ENCODE measurements around the gene BTNL2. TPM values are rescaled to one million over a fixed set of nuclear protein-coding genes. Genes with fewer than 3 reads are reported as not detected.

The BTNL2 gene
- total RNA-seq, 1 experiment from 2014 or later, result not detected

DNA sequence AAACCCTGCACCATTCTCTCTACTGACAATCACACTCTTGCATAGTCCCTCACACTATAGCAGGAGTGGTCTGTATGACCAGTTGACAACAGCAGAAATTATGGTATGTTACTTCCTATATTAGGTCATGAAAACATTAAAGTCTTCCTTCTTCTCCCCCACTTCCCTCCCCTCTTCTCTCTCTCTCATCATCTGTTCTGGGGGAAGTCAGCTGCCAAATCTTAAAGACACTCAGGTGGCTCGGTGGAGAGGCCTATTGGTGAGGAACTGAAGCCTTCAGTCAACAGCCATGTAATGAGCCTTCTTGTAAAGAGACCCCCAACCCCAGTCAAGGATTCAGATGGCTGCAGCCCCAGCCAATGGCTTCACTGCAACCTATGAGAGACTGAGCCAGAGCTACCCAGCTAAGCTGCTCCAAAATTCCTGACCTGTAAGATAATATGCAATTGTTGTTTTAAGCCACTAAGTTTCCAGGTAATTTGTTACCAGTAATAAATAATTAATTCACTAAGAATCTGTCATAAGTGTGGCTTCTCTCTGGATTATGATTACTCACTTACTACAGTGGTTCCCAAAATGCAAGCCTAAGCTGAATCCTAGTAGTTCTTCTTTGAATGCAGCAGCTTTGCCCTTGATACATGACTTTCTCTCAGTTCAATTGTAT is 24.1 kb downstream of the BTNL2 start:
- no peak for DNase-seq
- no peak overlapping the region for H3K56ac ChIP-seq (ENCODE audit: insufficient read length, low read depth, low read length)
- H4K20me1 ChIP-seq (ENCODE audit: control insufficient read depth, insufficient read depth, insufficient read length), result no peaks in the 10 kb centered on the region
- Mint-ChIP-seq H3K4me1 (no peaks in the 10 kb centered on the region), H3K36me3 (ENCODE audit: insufficient read depth in 1 of 3, low read depth in 3 of 3) (0 out of 7 replicates have a peak, but pooled peaks cover 0 to 2% (median 0%) of the 10 kb centered on the region in 3 experiments), H3K9me3 (peaks cover 4 to 12% of the 10 kb centered on the region in 2 experiments; a peak in 2 of 5 replicates), H3K4me3 (no peak overlapping the region), H3K27ac (no peak overlapping the region), H3K27me3 (ENCODE audit: low read depth) (no peaks in the 10 kb centered on the region; the same call in none of the 2 replicates)
- no peak overlapping the region for H4K91ac ChIP-seq (ENCODE audit: insufficient read length, low read depth, low read length)
- no peaks in the 10 kb centered on the region for H3K79me2 ChIP-seq (ENCODE audit: insufficient read depth, low read length)
- no peak overlapping the region for H3K9ac ChIP-seq (ENCODE audit: extremely low read depth, insufficient read length, low read length)
- H3K4me1 ChIP-seq (ENCODE audit: insufficient read depth, low read length), result no peaks in the 10 kb centered on the region
- H2AFZ ChIP-seq (ENCODE audit: low read length), result no peak overlapping the region
- H4K8ac ChIP-seq (replicated peaks; ENCODE audit: insufficient read length, low read depth, low read length), result no peak overlapping the region
- no peak overlapping the region for H2BK12ac ChIP-seq (ENCODE audit: insufficient read length, low read depth, low read length)
- H3K27me3 ChIP-seq (ENCODE audit: insufficient read depth, low read length), result no peaks in the 10 kb centered on the region
- H3K4ac ChIP-seq (ENCODE audit: low read depth, low read length), result no peak overlapping the region
- H2AK5ac ChIP-seq (ENCODE audit: insufficient read length, low read length), result no peak overlapping the region
- no peak overlapping the region for H3K18ac ChIP-seq (ENCODE audit: insufficient read length, low read depth, low read length)
- no peak overlapping the region for H3K27ac ChIP-seq (ENCODE audit: insufficient read length, low read depth, low read length)
- no peak overlapping the region for H4K5ac ChIP-seq (ENCODE audit: insufficient read length, low read depth, low read length)
- H3K14ac ChIP-seq (ENCODE audit: insufficient read depth, low read length), result no peak overlapping the region
- H3K9me3 ChIP-seq (ENCODE audit: control insufficient read depth, low read depth, low read length), result no peaks in the 10 kb centered on the region
- H2BK5ac ChIP-seq (ENCODE audit: insufficient read length, low read length), result no peak overlapping the region
- WGBS (ENCODE audit: extremely low coverage, insufficient read length, low lambda C conversion rate), result no CpG with 5 or more reads among the region's 1 CpG
- H3K79me1 ChIP-seq (ENCODE audit: insufficient read depth, low read depth, low read length, poor library complexity, severe bottlenecking), result no peaks in the 10 kb centered on the region
- TF ChIP-seq, protein P1, sequence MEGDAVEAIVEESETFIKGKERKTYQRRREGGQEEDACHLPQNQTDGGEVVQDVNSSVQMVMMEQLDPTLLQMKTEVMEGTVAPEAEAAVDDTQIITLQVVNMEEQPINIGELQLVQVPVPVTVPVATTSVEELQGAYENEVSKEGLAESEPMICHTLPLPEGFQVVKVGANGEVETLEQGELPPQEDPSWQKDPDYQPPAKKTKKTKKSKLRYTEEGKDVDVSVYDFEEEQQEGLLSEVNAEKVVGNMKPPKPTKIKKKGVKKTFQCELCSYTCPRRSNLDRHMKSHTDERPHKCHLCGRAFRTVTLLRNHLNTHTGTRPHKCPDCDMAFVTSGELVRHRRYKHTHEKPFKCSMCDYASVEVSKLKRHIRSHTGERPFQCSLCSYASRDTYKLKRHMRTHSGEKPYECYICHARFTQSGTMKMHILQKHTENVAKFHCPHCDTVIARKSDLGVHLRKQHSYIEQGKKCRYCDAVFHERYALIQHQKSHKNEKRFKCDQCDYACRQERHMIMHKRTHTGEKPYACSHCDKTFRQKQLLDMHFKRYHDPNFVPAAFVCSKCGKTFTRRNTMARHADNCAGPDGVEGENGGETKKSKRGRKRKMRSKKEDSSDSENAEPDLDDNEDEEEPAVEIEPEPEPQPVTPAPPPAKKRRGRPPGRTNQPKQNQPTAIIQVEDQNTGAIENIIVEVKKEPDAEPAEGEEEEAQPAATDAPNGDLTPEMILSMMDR (conservative IDR thresholded peaks at IDR 0.05), result no peak
- H2BK15ac ChIP-seq (ENCODE audit: low read depth, low read length), result no peak overlapping the region
- no peak overlapping the region for H3K4me2 ChIP-seq (ENCODE audit: insufficient read depth, insufficient read length, low read length)
- no peak overlapping the region for H2BK120ac ChIP-seq (ENCODE audit: low read depth, low read length, poor library complexity, severe bottlenecking)
- H2BK20ac ChIP-seq (ENCODE audit: low read depth, low read length, poor library complexity, severe bottlenecking), result no peak overlapping the region
- no peaks in the 10 kb centered on the region for H3K23me2 ChIP-seq (ENCODE audit: insufficient read length, low read depth, low read length, poor library complexity, severe bottlenecking)
- no peak overlapping the region for H3T11ph ChIP-seq (ENCODE audit: low read length)
- H3K23ac ChIP-seq (ENCODE audit: insufficient read length, low read depth, low read length), result no peak overlapping the region
